ENCODE results near the gene SUGP2. TPM values are rescaled to one million over a fixed set of nuclear protein-coding genes. Genes with fewer than 3 reads are reported as not detected.

The SUGP2 gene
- total RNA-seq, 1 experiment from 2014 or later, result 77.2 TPM

DNA sequence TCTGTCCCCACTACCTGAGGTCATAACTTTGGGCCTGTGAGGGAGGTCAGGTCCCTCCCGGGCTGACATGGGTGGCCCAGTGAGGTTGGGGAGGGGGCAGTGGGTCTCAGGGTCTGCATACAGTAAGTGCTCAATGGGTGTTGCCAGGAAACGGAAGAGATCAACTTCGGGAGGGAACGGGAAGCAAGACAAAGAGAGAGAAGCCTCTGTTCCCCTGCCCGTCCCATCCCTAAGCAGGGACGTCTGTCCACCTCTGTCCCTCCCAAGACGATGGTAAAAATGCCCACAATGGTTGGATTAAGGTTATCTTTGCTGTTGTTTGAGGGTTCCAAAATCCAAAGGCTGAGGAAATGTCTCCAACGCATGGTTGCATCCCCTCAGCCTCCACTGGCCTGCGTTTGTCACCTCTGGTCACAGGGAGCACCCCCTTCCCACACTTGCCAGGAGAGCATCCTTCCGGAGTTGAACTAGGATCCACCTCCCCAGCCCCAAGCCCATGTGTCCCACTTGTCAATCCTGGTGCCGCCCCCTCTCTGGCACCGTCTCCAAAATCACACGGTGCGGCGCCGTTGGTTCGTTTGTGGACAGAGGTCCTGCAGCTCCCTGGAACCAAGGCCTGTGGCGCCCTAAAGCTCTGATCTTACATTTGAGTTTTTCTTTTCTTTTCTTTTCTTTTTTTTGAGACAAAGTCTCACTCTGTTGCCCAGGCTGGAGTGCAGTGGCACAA, 91.5 kb downstream of the SUGP2 start:
- intact Hi-C loops (cut with micrococcal nuclease; ENCODE audit: unreplicated experiment), result no loop called here
- H3K27ac Mint-ChIP-seq (ENCODE audit: unreplicated experiment), result no peak overlapping the region
- peaks cover 32% of the 10 kb centered on the region for H3K36me3 Mint-ChIP-seq (ENCODE audit: insufficient read depth, unreplicated experiment)
- DNase-seq, result no peak
- H3K9me3 Mint-ChIP-seq (ENCODE audit: low read depth, unreplicated experiment), result no peaks in the 10 kb centered on the region
- H3K4me1 Mint-ChIP-seq (ENCODE audit: low read depth, unreplicated experiment), result peaks cover 8% of the 10 kb centered on the region
- CTCF ChIA-PET, result no interaction called here
- BruUV-seq (replicated peaks), result no TSS peak
- H3K4me3 Mint-ChIP-seq (ENCODE audit: low read depth, unreplicated experiment), result no peak overlapping the region
- no peak for TF ChIP-seq CTCF (IDR thresholded peaks at IDR 0.05; ENCODE audit: unreplicated experiment)
- H3K27me3 Mint-ChIP-seq (ENCODE audit: unreplicated experiment), result no peaks in the 10 kb centered on the region

Other genes with a start within 250 kb of the SUGP2 start
- gene COMP, start 242.2 kb downstream of the SUGP2 start, total RNA-seq (2022), result 0.12 TPM in 1 of 2 replicates, not detected in the other
- 57.1 and 62.0 TPM in 2 replicates for gene UPF1, start 201.6 kb downstream of the SUGP2 start, total RNA-seq (2022)
- gene CERS1, start 137.4 kb downstream of the SUGP2 start, total RNA-seq (2022), result 3.6 and 4.4 TPM in 2 replicates
- gene COPE, start 114.1 kb downstream of the SUGP2 start, total RNA-seq (2022), result 137 and 143 TPM in 2 replicates
- 34.4 and 37.3 TPM in 2 replicates for gene DDX49, start 113.8 kb downstream of the SUGP2 start, total RNA-seq (2022)
- 19.0 and 20.2 TPM in 2 replicates for gene HOMER3, start 92.3 kb downstream of the SUGP2 start, total RNA-seq (2022)
- gene ARMC6, start 86 bp upstream of the SUGP2 start, total RNA-seq (2022), result 24.0 and 24.6 TPM in 2 replicates
- 5.7 and 7.1 TPM in 2 replicates for gene SLC25A42, start 30.5 kb upstream of the SUGP2 start, total RNA-seq (2022)
- 24.0 and 28.9 TPM in 2 replicates for gene TMEM161A, start 105.0 kb upstream of the SUGP2 start, total RNA-seq (2022)
- 1.7 and 2.3 TPM in 2 replicates for gene MEF2B, start 136.7 kb upstream of the SUGP2 start, total RNA-seq (2022)
- gene BORCS8, start 158.6 kb upstream of the SUGP2 start, total RNA-seq (2022), result 24.0 and 26.3 TPM in 2 replicates
- gene RFXANK, start 158.7 kb upstream of the SUGP2 start, total RNA-seq (2022), result 63.2 and 66.5 TPM in 2 replicates
- gene NR2C2AP, start 169.9 kb upstream of the SUGP2 start, total RNA-seq (2022), result 20.6 and 23.2 TPM in 2 replicates
- gene NCAN, start 178.4 kb upstream of the SUGP2 start, total RNA-seq (2022), result not detected in 2 replicates
- not detected in 2 replicates for gene TM6SF2, start 239.8 kb upstream of the SUGP2 start, total RNA-seq (2022)